ENCODE results near the gene FBXO21. TPM values are rescaled to one million over a fixed set of nuclear protein-coding genes. Genes with fewer than 3 reads are reported as not detected.

Gene FBXO21
- total and polyA plus RNA-seq, 8 donors = 9.0 to 42.4 (median 24.8) TPM

DNA sequence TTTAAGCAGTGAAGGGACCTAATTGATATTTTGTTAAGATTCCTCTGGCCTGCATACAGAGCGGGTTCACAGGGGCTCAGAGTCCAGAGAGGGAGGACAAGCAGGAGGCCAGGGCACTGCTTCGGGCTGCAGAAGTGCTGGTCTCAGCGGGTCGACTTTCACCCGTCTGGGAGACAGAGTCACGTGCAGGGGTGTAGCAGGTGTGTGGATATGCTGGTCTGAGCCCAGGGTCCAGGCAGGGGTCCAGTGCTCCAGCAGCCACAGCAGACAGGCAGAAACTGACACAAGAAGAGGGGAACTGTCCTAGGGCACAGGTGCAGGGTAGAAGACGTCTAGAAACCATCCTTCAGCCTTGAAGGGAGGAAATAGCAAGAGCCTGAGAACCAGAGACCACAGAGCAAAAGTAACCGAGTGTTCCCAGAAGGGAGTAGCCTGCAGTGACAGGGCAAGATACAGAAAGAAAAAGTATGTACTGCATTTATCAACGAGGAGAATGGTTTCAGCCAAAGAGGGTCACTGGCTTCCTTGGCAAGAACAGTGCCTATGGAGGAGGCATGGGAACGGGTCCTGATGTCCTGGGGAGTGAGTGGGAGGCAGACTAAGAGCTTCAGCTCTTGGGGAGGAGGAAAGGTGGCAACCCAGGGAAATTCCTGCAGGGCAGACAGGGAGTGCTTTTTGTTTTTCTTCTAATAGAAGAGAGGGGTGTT, 28.7 kb downstream of the FBXO21 start:
- Histone ChIP-seq H3K4me3 (no peak overlapping the region), H3K36me3 (peaks cover 0 to 82% (median 39%) of the 10 kb centered on the region in 3 donors), H3K9me3 (no peaks in the 10 kb centered on the region), H3K4me1 (peaks cover 0 to 9% (median 4%) of the 10 kb centered on the region in 3 donors), H3K27me3 (no peaks in the 10 kb centered on the region), H3K27ac (no peak overlapping the region)
- TF ChIP-seq, protein P1, sequence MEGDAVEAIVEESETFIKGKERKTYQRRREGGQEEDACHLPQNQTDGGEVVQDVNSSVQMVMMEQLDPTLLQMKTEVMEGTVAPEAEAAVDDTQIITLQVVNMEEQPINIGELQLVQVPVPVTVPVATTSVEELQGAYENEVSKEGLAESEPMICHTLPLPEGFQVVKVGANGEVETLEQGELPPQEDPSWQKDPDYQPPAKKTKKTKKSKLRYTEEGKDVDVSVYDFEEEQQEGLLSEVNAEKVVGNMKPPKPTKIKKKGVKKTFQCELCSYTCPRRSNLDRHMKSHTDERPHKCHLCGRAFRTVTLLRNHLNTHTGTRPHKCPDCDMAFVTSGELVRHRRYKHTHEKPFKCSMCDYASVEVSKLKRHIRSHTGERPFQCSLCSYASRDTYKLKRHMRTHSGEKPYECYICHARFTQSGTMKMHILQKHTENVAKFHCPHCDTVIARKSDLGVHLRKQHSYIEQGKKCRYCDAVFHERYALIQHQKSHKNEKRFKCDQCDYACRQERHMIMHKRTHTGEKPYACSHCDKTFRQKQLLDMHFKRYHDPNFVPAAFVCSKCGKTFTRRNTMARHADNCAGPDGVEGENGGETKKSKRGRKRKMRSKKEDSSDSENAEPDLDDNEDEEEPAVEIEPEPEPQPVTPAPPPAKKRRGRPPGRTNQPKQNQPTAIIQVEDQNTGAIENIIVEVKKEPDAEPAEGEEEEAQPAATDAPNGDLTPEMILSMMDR (IDR thresholded peaks at IDR 0.05) = no peak
- DNase-seq = peak in 1 of 6 donors; percentile 7
- WGBS, 2 donors = 83 to 86% methylated on average over 10 of the region's 10 CpGs
- FAIRE-seq = no peak
- no peak for ATAC-seq
- intact Hi-C loops (cut with DNase I) = no loop called here

DNA sequence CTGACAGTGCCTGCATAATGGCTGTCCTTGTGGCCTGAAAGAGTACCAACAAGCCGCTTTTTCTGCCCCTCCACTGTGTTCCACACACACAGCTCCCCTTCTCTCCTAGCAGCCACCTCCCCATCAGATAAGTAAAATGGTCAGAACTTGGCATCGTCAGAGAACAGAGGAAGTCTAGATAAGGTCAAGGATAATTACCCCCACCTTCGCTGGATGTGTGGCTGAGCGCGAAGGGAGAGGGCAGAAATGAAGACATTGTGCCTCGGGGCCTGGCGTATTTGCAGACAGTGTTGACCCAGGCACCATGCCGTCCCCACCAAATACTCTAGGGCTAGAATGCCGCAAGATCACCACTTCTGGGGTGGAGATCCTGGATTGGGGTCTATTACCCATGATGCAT, 30.6 kb downstream of the FBXO21 start:
- Histone ChIP-seq H3K4me3 (no peak overlapping the region), H3K27ac (no peak overlapping the region), H3K27me3 (no peaks in the 10 kb centered on the region), H3K36me3 (peaks cover 0 to 87% (median 40%) of the 10 kb centered on the region in 3 donors), H3K4me1 (peaks cover 0 to under 1% (median 0%) of the 10 kb centered on the region in 3 donors), H3K9me3 (no peaks in the 10 kb centered on the region)
- 78 to 81% methylated on average over 9 of the region's 9 CpGs for WGBS, 2 donors
- DNase-seq (no peak), ATAC-seq (no peak), FAIRE-seq (no peak)
- intact Hi-C loops (cut with DNase I) = no loop called here
- TF ChIP-seq, protein P1 (IDR thresholded peaks at IDR 0.05) = no peak

DNA sequence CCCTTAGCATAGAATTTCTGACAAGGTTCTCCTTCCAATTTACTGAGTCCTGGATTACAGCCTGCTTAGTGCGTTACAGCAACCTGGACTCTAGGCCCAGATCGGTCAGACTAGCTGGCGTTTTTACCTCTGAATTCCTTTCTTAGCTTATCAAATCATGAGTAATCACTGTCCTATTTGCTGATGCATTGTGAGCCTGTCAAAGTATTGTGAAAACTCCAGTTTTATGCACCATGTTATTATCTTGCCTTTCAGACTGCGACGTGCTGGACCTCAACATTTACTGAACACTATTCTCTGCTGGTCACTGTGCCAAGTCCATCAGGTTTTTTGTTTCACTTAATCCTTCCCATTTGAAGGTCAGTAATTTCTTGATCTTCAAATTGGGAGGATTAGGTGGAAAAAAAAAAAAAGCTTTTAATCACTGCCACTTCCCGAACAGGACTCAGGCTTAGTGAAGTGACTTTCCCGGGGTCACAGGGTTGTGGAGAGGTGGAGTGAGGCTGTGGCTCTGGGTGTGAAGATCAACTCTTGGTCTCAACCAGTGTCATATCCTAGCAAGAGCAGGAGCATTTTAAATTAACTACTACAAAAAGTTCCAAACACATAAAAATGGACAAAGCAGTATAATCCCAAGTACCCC, 31.2 kb downstream of the FBXO21 start:
- ATAC-seq (no peak), FAIRE-seq (no peak), DNase-seq (no peak)
- TF ChIP-seq, protein P1 (IDR thresholded peaks at IDR 0.05) = no peak
- no peaks in the 10 kb centered on the region for H3K4me1 ChIP-seq
- no peak overlapping the region for H3K27ac ChIP-seq
- WGBS, 2 donors = 65 to 83% methylated on average over 7 of the region's 7 CpGs
- H3K36me3 ChIP-seq = peaks cover 0 to 88% (median 38%) of the 10 kb centered on the region in 3 donors
- H3K9me3 ChIP-seq = no peaks in the 10 kb centered on the region
- no peaks in the 10 kb centered on the region for H3K27me3 ChIP-seq
- no peak overlapping the region for H3K4me3 ChIP-seq
- intact Hi-C loops (cut with DNase I) = no loop called here

DNA sequence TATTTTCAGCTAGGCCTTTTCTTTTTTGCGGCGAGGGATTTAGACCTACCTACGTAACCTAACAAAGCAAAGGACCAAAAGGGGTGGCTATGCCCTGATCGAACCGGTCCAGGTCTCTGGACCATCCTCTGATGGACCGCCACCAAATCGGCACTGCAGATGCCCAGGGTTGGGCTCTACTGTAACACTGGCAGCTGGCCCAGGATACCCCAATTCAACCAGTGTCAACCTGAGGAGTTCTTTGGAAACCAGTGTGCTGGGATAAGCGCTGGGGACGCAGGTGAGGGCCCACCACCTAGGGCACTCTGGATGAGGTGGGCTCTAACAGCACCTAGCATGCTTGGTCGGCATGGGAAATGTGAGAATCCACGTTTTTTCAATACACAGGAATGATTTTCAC, 32.2 kb downstream of the FBXO21 start:
- WGBS, 2 donors = 87 to 97% methylated on average over 11 of the region's 11 CpGs
- Histone ChIP-seq H3K4me3 (no peak overlapping the region), H3K4me1 (no peaks in the 10 kb centered on the region), H3K27me3 (no peaks in the 10 kb centered on the region), H3K36me3 (peaks cover 0 to 86% (median 38%) of the 10 kb centered on the region in 3 donors), H3K9me3 (no peaks in the 10 kb centered on the region), H3K27ac (no peak overlapping the region)
- DNase-seq (no peak), FAIRE-seq (no peak), ATAC-seq (no peak)
- intact Hi-C loops (cut with DNase I) = no loop called here
- TF ChIP-seq, protein P1 (IDR thresholded peaks at IDR 0.05) = no peak

Measured in pancreas (tissue), 10 donors.